Motor neuron (in vitro differentiated cells): ENCODE results near the gene NLRP1. TPM values are rescaled to one million over a fixed set of nuclear protein-coding genes. Genes with fewer than 3 reads are reported as not detected.

Experiments
- ATAC-seq, 8 experiments: fragments of 200-7000 bp; cut with Tn5 transposase; replicated peaks in 6 of 8; 2 replicates each; pipeline ENCODE4 v1.8.0; 2021; ENCODE audit warnings: mild to moderate bottlenecking in 8 of 8, moderate library complexity in 8 of 8
- H3K27ac ChIP-seq, 2 donors: fragments of 250-450 bp; sonication (Bioruptor Pico); 2 replicates each; pipeline ENCODE4 v1.9.0; 2021; ENCODE audit warnings: antibody characterized with exemption in 2 of 2, mild to moderate bottlenecking in 2 of 2, moderate library complexity in 1 of 2
- H3K4me1 ChIP-seq, 2 donors: fragments of 250-450 bp; sonication (Bioruptor Pico); replicated peaks in 1 of 2; 2 replicates each; pipeline ENCODE4 v1.6.1; 2021; ENCODE audit warnings: antibody characterized with exemption in 2 of 2, mild to moderate bottlenecking in 2 of 2, moderate library complexity in 1 of 2
- H3K4me3 ChIP-seq, 5 donors: fragments of 250-450 bp; sonication (Bioruptor Pico); 2 replicates each; pipeline ENCODE4 v1.9.0; 2021; ENCODE audit warnings: antibody characterized with exemption in 5 of 5, mild to moderate bottlenecking in 5 of 5, moderate library complexity in 4 of 5
- WGBS, 10 experiments: fragments of 450-650 bp; shearing (Covaris generic); methylation state at CpG; one replicate each; pipeline ENCODE4 v1.0.0; 2022; 5-methylcytosine and 5-hydroxymethylcytosine counted together
- in situ Hi-C, 9 experiments: fragments of 400-800 bp; cut with MboI; loops; one replicate each; pipeline ENCODE4 v1.15.0; 2021; ENCODE audit warnings: low sequenced_read_pairs in 9 of 9, low pct_unique_long_range_greater_than_20kb in 2 of 9; ENCODE audit not compliant: unreplicated experiment in 9 of 9
- total RNA-seq, 8 experiments: library from RNA; unstranded; fragments of 300-600 nt; gene quantifications; 2 replicates each; pipeline versions ENCODE4 v1.2.3 to v1.2.4, GENCODE V29; 2022

Gene NLRP1
- total RNA-seq, 8 experiments from 2014 or later, result 8.4 to 993 (median 67.8) TPM

DNA sequence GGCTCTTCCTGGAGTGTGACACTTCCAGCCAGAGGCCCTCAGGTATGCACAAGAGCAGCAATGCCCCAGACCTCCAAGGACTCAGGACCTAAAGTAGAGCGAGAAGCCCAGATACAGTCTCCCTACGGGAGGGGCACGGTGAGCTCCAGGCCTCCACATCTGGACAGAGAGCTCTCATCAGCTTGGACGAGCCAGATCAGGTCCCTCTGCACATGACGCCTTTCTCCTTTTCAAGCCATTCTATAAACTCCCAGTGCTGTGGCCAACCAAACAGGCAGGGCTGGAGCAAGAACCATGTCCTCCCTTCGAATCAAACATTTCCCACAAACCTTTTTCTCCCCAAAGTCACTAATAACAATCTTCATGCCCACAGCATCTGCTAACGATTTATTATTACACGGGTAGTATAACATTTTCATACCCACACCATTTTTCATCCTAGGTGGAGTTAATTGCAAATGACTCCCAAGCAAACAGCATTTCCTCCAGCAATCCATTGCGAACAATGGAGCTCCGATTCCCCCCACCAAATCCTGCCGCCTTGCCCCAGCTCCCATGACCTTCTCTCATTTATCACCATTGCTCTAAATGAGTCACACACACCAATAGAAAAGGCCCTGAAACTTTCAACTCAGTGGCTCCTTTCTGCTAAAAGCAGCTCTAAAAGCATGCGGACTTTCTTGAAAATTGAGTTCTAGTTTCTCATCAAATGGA, 24.2 kb upstream of the NLRP1 start:
- H3K27ac ChIP-seq, result no peak overlapping the region
- WGBS, 10 experiments, result 10 to 46% (median 19%) methylated on average over 1 to 10 of the region's 12 CpGs; no CpG with 5 or more reads in 3 of the 10 experiments
- H3K4me3 ChIP-seq, result no peak overlapping the region
- peaks cover 17 to 18% of the 10 kb centered on the region in 2 donors for H3K4me1 ChIP-seq
- ATAC-seq, result peak in 5 of 8 experiments; percentile 64 to 75 (median 68)
- in situ Hi-C loops, result loop anchor here in 2 of 9 experiments (10.0 to 25.0 kb wide), 2 partner anchors 454 to 806 kb away; partner anchors contain the start of gene WSCD1 (in 1 of the 2)

DNA sequence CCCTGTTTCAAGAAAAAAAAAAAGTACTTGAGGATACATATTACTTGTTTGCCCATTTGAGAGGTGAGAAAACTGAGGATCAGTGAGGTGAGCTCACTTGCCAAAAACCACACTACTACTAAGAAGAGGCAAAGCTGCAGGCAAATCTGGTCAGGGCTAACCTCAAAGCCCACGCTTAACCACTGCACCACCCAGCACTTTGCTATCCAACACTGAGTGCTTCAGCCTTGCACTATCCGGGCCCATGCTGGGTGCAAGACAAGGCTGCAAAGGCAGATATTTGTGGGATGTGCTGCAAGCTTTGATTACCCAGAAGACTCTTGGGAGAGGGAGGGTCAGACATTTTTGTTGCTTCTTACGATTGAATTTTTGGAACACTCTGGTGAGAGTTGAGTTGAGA, 23.6 kb upstream of the NLRP1 start:
- WGBS, 10 experiments, result 17 to 100% (median 75%) methylated on average over 1 to 2 of the region's 3 CpGs; no CpG with 5 or more reads in 4 of the 10 experiments
- no peak for ATAC-seq
- no peak overlapping the region for H3K27ac ChIP-seq
- in situ Hi-C loops, result loop anchor here in 2 of 9 experiments (10.0 to 25.0 kb wide), 2 partner anchors 454 to 807 kb away; partner anchors contain the start of gene WSCD1 (in 1 of the 2)
- no peak overlapping the region for H3K4me3 ChIP-seq
- peaks cover 12% of the 10 kb centered on the region in 2 donors for H3K4me1 ChIP-seq

DNA sequence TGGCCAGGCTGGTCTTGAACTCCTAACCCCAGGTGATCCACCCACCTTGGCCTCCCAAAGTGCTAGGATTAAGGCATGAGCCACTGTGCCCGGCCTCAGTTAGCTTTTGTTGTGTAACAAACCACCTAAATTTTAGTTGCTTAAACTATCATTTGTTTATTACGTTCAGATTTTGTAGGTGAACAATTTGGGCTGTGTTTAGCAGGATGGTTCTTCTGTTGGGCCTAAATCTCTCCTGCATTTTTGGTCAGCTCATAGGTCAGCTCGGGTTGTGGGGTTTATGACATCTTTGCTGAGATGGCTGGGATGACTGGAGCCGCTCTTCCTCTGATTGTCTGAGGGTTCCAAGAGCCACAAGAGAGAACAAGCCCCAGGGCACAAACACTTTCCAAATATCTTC, 21.1 kb upstream of the NLRP1 start:
- 0 to 84% (median 50%) methylated on average over 1 to 3 of the region's 4 CpGs; no CpG with 5 or more reads in 2 of the 10 experiments for WGBS, 10 experiments
- no peak overlapping the region for H3K4me3 ChIP-seq
- in situ Hi-C loops, result loop anchor here in 2 of 9 experiments (10.0 to 25.0 kb wide), 2 partner anchors 457 to 809 kb away; partner anchors contain the start of gene WSCD1 (in 1 of the 2)

DNA sequence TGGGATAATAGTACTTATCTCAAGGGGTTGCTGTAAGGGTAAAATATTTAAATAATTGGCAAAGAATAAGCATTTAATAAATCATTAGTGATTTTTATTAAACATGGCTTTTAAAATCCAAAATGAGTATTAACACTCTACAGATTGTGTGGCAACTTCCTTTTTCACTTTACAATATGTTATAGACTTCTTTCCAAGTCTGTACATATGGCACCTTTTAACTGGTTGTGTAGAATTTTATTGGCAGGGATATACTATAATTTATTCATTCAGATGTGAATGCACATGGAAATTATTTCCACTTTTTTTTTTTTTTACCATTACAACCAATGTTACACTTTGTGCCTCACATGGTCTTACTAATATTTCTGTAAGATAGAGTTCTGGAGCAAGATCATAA, 15.7 kb upstream of the NLRP1 start:
- Histone ChIP-seq H3K4me1 (peaks cover 2 to 4% of the 10 kb centered on the region in 2 donors), H3K4me3 (no peak overlapping the region), H3K27ac (no peak overlapping the region)
- ATAC-seq, result no peak
- in situ Hi-C loops, result loop anchor here in 2 of 9 experiments (10.0 to 25.0 kb wide), 2 partner anchors 462 to 815 kb away; partner anchors contain the start of gene WSCD1 (in 1 of the 2)

More for the DNA sequence above, 21.1 kb upstream of the NLRP1 start:
- no peak for ATAC-seq
- Histone ChIP-seq H3K27ac (no peak overlapping the region), H3K4me1 (peaks cover 9 to 12% of the 10 kb centered on the region in 2 donors)

DNA sequence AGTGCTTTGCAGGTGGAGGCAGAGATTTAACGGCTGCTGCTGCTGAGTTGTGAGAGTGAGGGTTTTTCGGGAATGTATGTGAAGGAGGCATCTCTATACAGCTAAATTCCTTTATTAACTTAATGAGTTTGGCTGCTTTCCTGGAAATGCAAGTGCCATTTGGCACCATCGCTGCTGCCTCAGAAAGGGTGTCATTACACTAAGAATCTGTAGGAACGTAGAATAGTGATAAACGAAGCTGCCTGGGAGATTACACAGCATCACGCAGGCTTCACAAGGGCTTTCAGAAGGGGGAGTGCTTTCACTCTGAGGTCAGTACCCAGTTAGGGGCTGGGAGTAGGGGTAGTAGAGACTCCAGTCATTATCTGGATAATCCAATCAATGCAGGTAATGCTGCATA, 14.1 kb upstream of the NLRP1 start:
- in situ Hi-C loops, result loop anchor here in 4 of 9 experiments (10.0 to 25.0 kb wide), 4 partner anchors 114 to 839 kb away; partner anchors contain the start of genes WSCD1 (in 2 of the 4), AIPL1 (in 1 of the 4) and PIMREG (in 1 of the 4)

DNA sequence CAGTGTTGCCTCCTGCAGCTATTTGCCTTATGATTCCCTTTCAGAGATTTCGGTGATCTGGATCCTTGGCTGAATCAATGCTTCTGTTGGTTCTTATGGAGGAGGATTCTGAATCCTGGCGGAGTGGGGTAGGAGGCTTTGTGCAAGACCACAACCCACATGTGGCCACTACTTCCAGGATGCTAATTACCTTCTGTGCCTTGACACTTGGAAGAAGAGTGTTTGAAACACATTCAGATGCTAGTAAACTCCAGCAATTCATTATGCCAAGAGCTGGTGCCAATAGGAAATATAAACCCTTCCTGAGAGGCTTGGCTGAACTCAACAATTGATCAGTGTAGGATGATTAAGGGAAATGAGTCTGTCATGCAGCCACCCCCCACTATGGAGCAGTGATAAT, 12.1 kb upstream of the NLRP1 start:
- 0 to 100% (median 82%) methylated on average over 1 of the region's 2 CpGs; no CpG with 5 or more reads in 5 of the 10 experiments for WGBS, 10 experiments
- no peak overlapping the region for H3K4me3 ChIP-seq
- ATAC-seq, result no peak
- H3K4me1 ChIP-seq, result peaks cover 2 to 4% of the 10 kb centered on the region in 2 donors
- in situ Hi-C loops, result loop anchor here in 4 of 9 experiments (10.0 to 25.0 kb wide), 4 partner anchors 116 to 841 kb away; partner anchors contain the start of genes WSCD1 (in 2 of the 4), AIPL1 (in 1 of the 4) and PIMREG (in 1 of the 4)
- H3K27ac ChIP-seq, result no peak overlapping the region

More for the DNA sequence above, 14.1 kb upstream of the NLRP1 start:
- WGBS, 10 experiments, result 0 to 100% (median 40%) methylated on average over 1 to 5 of the region's 6 CpGs; no CpG with 5 or more reads in 3 of the 10 experiments
- ATAC-seq, result peak in 2 of 8 experiments; percentile 36 to 57
- H3K4me1 ChIP-seq, result peaks cover 2 to 4% of the 10 kb centered on the region in 2 donors
- H3K4me3 ChIP-seq, result no peak overlapping the region
- no peak overlapping the region for H3K27ac ChIP-seq

DNA sequence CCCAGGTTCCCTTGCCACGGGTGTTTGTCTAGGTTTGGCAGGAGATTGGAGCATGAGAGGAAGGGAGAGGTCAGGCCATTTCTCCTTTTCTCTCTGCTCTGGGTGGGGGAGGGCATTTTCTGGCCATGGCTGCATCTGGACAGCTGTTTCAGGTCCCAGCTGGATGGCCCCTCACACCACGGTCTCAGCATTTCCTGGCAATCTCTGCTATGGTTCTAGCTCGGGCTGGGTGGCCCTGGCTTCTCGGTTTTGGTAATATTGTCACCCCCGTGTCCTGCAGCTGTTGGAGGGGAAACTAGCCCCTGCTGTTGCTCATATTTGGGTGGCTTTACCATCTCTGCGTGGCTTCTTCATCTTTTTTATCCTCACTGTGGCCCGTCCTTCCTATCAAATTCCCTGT, 11.5 kb upstream of the NLRP1 start:
- in situ Hi-C loops, result loop anchor here in 4 of 9 experiments (10.0 to 25.0 kb wide), 4 partner anchors 116 to 841 kb away; partner anchors contain the start of genes WSCD1 (in 2 of the 4), AIPL1 (in 1 of the 4) and PIMREG (in 1 of the 4)
- no peak overlapping the region for H3K4me3 ChIP-seq
- WGBS, 10 experiments, result 0 to 89% (median 75%) methylated on average over 1 to 6 of the region's 7 CpGs; no CpG with 5 or more reads in 4 of the 10 experiments
- H3K27ac ChIP-seq, result no peak overlapping the region
- ATAC-seq, result no peak
- H3K4me1 ChIP-seq, result peaks cover 2 to 4% of the 10 kb centered on the region in 2 donors

DNA sequence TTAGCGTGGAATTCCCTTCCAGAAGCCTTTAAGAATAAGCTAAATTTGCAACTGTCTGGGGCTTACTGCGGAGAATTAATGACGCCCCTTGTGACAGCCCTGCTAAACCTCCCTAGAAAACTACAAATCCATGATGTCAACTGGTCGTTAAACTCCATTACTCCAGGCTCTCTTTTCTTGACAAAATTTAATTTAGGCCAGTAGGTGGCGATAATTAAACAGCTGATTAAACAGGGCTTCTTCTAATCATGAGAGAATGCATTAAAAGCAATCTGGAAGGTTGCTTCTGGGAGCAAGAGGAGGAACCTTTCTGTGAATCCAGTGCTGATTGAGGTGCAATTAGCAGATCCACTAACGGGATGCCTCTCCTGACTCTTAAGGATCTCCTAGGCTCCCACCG, 8.1 kb upstream of the NLRP1 start:
- Histone ChIP-seq H3K4me1 (peaks cover 0 to 4% of the 10 kb centered on the region in 2 donors), H3K4me3 (no peak overlapping the region), H3K27ac (no peak overlapping the region)
- peak; percentile 54 to 78 (median 68) for ATAC-seq
- 0 to 23% (median 14%) methylated on average over 1 to 7 of the region's 7 CpGs; no CpG with 5 or more reads in 3 of the 10 experiments for WGBS, 10 experiments
- in situ Hi-C loops, result loop anchor here in 4 of 9 experiments (10.0 to 25.0 kb wide), 4 partner anchors 120 to 845 kb away; partner anchors contain the start of genes WSCD1 (in 2 of the 4), AIPL1 (in 1 of the 4) and PIMREG (in 1 of the 4)

DNA sequence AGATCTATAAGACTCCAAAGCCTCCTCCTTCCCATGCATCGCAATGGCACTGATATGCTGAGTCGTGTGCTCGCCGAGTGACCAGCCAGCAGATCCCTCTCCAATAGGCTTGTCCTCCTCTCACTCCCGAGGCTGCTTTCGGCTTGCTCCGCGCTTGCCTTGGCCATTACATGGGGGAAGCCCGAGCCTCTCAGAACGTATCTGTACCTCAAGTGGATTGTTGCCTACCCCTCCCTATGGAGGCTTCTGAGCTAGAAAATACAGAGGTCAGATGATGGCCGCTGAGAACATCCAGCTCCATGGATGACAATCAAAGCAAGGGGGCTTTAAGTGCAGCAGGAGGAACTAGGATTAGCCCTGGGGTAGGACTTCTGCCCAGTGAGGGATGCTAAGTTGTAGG, 7.7 kb upstream of the NLRP1 start:
- H3K4me3 ChIP-seq, result no peak overlapping the region
- WGBS, 10 experiments, result 0 to 78% (median 56%) methylated on average over 1 to 11 of the region's 11 CpGs; no CpG with 5 or more reads in 4 of the 10 experiments
- in situ Hi-C loops, result loop anchor here in 4 of 9 experiments (10.0 to 25.0 kb wide), 4 partner anchors 120 to 845 kb away; partner anchors contain the start of genes WSCD1 (in 2 of the 4), AIPL1 (in 1 of the 4) and PIMREG (in 1 of the 4)
- ATAC-seq, result peak in 1 of 8 experiments; percentile 11
- H3K4me1 ChIP-seq, result peaks cover 0 to 4% of the 10 kb centered on the region in 2 donors
- no peak overlapping the region for H3K27ac ChIP-seq

DNA sequence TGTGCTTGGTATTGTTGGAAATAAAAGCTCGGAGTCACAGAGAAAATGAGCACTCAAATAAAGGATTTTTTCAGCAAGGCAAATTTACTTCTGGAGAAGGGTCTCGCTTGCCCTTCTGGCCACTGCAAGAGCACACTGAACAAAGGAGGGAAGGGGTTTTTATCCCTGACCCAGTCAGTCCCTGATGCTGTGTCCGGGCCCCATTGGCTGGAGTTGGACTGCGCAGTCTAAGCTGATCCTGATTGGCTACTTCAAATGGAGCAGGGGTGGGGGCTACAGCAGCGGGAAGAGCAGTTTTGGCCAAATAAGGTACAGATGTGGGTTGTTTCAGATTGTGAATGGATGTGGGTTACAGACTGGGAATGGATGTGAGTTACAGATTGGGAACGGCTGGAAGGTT, 4.3 kb upstream of the NLRP1 start:
- in situ Hi-C loops, result loop anchor here (10.0 to 25.0 kb wide), 8 partner anchors 116 to 856 kb away; partner anchors contain the start of genes AIPL1 (in 2 of the 9), PIMREG (in 2 of the 9) and WSCD1 (in 2 of the 9)
- 0 to 100% (median 83%) methylated on average over 1 to 6 of the region's 6 CpGs; no CpG with 5 or more reads in 1 of the 10 experiments for WGBS, 10 experiments
- ATAC-seq, result no peak
- no peak overlapping the region for H3K4me3 ChIP-seq
- H3K4me1 ChIP-seq, result peaks cover 0 to 7% of the 10 kb centered on the region in 2 donors
- H3K27ac ChIP-seq, result no peak overlapping the region

DNA sequence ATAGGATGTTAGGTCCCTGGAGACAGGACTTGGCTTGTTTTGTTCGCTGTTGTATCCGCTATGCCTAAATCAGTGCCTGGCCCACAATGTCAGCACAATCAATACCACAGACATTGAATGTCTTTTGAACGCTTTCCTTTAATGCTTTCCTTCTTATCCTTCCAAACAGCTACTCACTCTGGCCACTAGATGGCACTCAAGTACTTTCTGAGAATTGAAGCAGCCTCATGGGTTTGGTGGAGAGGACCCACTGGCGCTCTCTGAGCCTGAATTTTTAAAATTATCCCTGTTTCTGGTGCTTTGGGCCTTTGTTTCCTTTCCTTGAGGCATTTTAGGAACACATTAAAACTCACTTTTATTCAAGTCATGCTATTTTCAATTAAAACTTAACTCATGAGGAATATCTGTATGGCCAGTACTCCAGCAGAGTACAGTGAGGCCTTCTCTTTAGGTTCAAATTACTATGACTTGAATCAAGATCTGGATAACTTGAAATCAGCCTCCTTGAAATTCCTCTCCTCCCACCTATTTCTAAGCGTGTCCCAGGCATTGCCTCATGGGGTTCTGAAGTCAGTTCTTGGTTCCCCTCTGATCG, 3.2 kb upstream of the NLRP1 start:
- Histone ChIP-seq H3K27ac (no peak overlapping the region), H3K4me3 (no peak overlapping the region), H3K4me1 (peaks cover 0 to 7% of the 10 kb centered on the region in 2 donors)
- in situ Hi-C loops, result loop anchor here (10.0 to 25.0 kb wide), 8 partner anchors 117 to 857 kb away; partner anchors contain the start of genes AIPL1 (in 2 of the 9), PIMREG (in 2 of the 9) and WSCD1 (in 2 of the 9)
- 0 to 69% (median 13%) methylated on average over 1 to 6 of the region's 6 CpGs for WGBS, 10 experiments
- peak in 7 of 8 experiments; percentile 3 to 81 (median 70) for ATAC-seq
